GM18498 (cell line): Measurements from ENCODE around the gene ZC3H7A.
A peak's percentile ranks its signal among the peaks of the same experiment; 100 is the strongest.
"Not testable (repeated sequence)": the region's sequence is repeated elsewhere in the genome, so short reads cannot be mapped to it uniquely, and the experiment has no call there.

Experiments
- ATAC-seq: cut with Tn5 transposase; IDR thresholded peaks from one replicate; pipeline ENCODE4 v1.9.1; 2021; ENCODE audit warnings: mild to moderate bottlenecking, moderate library complexity; ENCODE audit not compliant: unreplicated experiment

ZC3H7A gene, protein sequence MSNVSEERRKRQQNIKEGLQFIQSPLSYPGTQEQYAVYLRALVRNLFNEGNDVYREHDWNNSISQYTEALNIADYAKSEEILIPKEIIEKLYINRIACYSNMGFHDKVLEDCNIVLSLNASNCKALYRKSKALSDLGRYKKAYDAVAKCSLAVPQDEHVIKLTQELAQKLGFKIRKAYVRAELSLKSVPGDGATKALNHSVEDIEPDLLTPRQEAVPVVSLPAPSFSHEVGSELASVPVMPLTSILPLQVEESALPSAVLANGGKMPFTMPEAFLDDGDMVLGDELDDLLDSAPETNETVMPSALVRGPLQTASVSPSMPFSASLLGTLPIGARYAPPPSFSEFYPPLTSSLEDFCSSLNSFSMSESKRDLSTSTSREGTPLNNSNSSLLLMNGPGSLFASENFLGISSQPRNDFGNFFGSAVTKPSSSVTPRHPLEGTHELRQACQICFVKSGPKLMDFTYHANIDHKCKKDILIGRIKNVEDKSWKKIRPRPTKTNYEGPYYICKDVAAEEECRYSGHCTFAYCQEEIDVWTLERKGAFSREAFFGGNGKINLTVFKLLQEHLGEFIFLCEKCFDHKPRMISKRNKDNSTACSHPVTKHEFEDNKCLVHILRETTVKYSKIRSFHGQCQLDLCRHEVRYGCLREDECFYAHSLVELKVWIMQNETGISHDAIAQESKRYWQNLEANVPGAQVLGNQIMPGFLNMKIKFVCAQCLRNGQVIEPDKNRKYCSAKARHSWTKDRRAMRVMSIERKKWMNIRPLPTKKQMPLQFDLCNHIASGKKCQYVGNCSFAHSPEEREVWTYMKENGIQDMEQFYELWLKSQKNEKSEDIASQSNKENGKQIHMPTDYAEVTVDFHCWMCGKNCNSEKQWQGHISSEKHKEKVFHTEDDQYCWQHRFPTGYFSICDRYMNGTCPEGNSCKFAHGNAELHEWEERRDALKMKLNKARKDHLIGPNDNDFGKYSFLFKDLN

DNA sequence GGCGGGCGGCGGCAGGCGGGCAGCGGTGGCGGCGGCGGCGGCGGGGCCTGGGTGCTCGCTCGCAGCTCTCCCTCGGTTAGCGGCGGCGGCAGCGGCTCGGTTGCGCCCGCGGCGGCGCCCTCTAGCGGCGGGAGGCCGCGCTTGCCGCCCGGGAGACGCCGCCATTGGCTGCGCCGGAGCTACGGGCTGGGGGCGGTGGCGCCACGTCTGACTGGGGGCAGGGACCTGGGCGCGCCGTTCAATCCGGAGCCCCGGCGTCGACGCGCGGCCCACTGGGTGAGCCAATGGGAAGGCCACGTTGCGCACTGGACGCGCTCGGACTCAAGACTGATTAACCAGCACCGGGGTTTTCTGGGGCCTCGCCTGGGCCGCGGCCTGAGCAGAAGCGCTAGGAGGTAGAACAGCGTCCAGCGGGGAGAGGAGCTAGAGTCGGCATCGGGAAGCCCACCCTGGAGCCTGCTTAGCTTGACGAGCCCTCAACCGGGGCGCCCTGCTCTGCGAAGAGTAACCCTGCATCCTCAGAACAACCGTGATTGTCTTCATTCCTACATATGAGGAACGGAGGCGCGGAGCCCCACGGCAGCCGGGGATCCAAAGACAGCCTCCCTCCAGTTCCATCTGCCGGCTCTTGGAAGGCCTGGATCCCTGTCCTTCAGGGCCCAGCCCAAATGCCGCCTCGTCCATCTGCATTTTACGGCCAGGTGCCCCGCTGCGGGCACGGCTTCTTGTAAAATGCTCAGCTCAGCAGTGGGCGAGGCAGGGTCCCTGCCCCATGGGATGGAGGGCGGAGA lies at the start of gene ZC3H7A:
ZC3H7A (minus strand) TSS at position 93 of the 791 bp plus-strand sequence. CDS start 14,904 bp downstream, outside the sequence.
- peak; percentile 92 for ATAC-seq

DNA sequence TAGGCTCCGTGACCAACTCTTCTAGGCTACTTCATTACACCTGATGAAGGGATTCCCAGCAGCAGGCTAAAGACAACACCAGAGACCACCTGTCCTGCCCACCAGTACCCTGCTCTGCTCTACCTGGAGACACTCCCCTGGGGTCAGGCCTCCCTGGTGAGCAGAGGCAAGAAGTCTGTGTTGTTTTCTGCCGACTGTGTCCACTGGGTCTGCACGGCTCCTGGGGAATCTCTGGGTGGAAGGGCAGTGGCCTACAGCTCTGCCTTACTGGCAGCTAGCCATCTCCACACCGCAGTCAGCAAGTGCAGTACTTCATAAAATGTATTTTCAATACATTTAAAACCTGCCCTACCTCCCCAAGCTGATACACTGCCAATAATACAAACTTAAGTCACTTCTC lies 47.4 kb upstream of the ZC3H7A start:
- ATAC-seq = no peak

DNA sequence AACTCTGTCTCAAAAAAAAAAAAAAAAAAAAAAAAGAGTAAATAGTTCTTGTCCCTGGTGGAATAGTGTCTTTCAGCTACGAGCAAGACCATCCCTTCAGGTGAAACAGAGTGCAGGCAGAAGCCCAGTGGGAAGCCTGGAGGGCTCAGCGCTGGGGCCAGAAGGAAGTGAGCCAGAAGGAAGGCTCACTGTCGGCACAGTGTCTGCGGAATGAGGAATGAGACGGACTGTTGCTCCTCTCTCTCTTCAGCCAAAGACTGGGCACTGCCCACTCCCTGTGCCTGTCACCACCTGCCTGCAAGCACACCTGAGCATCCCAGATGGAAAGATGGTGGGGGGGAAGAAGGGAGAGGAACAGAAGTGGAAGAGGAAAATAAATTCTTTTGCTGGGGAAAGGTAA lies 46.8 kb upstream of the ZC3H7A start:
- no peak for ATAC-seq

DNA sequence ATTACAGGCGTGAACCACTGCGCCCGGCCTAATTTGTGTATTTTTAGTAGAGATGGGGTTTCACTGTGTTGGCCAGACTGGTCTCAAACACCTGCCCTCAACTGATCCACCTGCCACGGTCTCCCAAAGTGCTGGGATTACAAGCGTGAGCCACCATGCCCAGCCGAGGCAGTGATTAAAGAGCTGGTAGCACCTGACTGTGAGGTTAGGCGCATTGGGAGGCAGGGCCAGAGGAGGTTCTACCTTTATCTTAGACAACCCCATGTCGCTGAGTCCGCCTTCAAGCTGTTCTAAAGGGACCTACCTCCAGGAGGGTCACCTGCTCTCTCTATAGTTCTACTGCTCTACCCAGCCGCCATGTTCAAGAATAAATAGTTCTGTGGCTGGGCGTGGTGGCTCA lies 46.1 kb upstream of the ZC3H7A start:
- ATAC-seq = no peak

DNA sequence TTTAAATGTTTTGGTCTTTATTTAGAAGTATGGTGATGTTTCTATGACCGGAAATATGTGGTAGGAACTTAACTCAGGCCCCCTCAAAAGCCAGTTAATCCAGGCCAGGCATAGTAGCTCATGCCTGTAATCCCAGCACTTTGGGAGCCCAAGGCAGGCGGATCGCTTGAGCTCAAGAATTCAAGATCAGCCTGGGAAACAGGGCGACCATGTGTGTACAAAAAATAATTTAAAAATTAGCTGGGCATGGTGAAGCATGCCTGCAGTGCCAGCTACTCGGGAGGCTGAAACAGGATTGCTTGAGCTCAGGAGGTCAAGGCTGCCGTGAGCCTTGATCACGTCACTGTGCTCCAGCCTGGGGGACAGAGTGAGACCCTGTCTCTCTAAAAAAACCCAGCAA lies 44.0 kb upstream of the ZC3H7A start:
- ATAC-seq = no peak

DNA sequence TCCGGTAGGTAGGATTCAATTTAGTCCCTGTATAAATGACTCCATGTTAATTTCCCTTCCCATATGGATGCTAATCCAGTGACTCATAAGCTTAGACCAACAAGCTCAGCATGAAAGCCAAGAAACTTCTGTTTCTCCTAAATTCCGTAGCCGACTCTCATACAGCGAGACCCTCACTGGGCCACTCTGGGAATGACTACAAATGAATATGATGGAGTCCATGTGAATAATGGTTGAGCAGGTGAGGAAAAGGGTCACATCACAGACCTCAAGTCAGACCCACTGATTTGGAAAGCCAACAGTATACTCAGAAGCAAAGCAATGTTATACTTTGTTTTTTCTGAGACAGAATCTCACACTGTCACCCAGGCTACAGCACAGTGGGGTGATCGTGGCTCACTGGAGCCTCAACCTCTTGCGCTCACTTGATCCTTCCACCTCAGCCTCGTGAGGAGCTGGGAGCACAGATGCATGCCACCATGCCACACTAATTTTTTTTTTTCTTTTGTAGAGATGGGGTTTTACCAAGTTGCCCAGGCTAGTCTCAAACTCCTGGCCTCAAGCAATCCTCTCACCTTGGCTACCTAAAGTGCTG lies 39.7 kb upstream of the ZC3H7A start:
- no peak for ATAC-seq

DNA sequence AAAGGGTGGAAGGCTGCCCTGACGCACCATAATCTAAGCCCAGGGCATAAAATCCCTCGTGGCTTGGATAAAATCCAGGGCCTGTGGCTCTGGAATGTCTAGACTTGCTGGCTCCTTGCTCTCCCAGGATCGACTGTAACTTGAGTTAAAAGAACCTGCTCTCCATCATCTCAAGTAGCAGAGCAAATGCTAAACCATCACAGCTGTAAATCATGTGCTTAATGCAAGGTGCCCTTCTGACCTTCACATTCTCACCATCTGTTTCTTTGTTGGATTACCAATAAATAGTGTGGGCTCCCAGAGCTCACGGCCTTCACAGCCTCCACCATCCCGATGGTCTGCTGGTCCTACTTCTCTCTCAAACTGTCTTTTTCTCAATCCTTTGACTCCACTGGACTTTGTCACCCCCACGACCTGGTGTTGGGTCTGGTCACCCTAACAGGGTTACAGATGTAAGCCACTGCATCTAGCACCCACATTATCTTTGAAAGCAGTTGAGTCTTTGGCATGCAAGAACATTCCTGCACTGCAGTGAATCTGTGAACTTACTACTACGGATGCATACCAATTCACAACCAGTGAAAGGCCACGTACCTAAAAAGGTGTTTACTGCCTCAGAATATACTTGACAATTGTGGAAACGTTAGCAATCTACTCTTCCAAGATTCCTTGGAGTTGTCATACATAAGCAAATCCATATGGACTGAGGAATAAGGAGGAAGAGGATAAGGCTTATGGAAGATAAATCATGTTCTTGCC lies 39.0 kb upstream of the ZC3H7A start:
- ATAC-seq = no peak

DNA sequence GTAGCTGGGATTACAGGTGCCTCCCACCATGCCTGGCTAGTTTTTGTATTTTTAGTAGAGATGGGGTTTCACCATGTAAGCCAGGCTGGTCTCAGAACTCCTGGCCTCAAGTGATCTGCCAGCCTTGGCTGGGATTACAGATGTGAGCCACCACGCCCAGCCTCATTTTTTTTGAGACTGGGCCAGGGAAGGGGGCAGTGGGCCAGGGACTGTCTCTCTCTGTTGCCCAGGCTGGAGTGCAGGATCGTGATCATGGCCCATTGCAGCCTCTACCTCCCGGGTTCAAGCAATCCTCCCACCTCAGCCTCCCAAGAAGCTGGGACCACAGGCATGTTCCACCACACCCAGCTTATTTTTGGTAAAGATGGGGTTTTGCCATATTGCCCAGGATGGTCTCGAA lies 38.3 kb upstream of the ZC3H7A start:
- ATAC-seq = no peak

DNA sequence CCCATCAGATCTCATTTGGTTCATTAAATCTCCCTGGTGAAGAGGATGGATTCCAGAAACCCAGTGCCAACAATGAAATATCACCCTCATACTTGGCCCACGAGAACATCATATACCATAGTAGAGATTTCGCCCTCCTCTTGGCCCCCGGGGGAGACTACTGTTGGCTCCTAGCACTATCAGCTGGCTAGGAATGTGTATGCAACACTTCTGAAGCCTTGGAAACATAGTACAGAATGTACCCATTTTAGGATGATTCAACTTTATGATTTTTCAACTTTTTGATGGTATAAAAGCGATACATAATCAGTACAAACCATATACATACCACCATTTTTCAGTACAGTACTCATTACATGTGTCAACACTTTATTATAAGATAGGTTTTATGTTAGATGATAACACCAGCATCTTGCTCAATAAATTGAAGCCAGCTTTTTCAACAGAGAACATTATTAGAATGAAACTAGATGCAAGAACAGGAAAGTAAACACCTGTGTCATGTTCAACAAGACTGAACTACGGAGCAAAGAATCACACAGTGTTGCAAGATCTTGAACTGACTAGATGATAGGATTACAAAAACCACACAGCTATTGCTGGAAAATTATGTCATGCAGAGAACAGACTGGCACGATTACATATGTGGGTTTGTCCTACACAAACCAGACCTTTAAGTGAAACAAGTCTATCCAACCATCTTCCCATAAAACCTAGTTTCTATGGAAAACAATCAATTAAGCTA lies 37.1 kb upstream of the ZC3H7A start:
- ATAC-seq = no peak

DNA sequence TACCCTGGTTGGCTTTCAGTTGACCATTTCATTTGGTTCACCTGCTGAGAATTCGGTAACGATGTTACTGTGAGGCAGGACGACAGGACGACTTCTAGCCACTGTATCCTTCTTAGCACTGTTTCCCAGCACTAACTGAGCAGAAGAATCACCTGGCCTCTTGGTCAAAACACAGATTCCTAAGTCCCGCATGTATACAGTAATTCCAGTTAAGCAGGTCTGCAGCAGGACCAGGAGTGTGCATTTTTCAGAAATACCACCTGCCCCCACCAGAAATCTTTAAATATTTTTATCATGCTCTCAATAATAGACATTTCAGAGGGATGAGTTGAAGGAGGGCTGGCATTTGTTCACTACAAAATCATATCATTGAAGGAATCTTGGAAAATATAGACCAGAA lies 31.6 kb upstream of the ZC3H7A start:
- no peak for ATAC-seq

DNA sequence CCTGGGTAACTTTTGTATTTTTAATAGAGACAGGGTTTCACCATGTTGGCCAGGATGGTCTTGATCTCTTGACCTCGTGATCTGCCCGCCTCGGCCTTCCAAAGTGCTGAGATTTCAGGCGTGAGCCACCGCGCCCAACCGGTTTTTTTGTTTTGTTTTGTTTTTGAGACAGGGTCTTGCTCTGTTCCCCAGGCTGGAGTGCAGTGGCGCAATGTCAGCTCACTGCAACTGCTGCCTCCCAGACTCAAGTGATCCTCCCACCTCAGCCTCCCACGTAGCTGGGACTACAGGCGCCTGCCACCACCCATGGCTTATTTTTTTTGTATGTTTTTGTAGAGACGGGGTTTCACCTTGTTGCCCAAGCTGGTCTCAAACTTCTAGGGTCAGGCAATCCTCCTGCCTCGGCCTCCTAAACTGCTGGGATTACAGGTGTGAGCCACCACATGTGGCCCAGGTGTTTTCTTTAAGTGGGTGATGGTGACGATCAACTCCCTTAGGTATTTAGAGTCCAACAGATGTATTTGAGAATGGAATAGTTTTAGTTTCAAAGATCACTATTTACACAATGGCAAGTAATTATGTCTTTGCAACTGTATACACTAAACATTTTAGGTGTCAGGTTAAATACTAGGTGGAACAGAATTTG lies 28.6 kb upstream of the ZC3H7A start:
- ATAC-seq = not testable (repeated sequence)

DNA sequence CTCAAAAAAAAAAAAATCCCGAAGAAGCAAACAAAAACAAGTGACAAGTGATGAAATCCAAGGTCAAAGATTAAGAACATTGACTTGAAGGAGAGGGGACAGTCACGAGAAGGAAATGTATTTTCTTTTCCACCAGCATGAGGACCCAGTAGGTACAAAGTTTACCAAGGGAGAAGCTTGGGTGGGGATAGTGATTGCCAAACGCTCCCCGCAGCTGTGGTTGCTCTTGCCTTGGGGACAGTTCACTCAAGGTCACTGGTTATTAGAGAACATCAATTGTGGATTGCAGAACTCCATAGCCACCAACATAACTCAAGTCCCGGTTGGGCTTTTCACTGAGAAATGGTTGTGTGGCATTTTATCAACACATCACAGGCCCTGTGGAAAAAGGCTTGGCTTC lies 27.3 kb upstream of the ZC3H7A start:
- ATAC-seq = no peak

DNA sequence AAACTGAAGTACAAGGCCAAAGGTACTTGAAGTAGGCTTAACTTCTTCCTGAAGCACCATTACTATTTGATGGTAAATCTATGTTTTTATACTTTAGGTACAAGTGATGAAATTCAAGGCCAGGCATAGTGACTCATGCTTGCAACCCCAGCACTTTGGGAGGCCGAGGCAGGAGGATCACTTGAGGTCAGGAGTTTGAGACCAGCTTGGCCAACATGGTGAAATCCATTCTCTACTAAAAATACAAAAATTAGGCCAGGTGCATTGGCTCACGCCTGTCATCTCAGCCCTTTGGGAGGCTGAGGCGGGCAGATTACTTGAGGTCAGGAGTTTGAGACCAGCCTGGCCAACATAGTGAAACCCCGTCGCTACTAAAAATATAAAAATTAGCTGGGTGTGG lies 26.6 kb upstream of the ZC3H7A start:
- not testable (repeated sequence) for ATAC-seq

DNA sequence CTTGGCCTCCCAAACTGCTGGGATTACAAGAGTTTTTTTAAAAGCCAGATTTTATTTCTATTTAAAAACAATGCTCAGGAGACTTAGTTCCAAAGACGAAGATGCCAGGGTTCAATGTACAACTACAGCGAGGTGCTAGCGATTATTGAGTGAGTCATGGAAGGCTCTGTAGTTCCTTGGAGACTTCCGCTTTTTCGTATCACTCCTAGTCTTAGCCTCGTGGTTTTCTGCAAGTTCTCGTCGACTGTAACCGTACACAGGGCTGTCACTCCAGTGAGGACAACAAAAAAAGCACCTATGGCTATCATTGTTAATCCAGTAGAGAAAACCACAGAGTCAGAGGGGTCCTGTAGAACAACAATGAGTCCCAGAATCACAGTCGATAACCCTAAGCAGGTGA lies 22.7 kb upstream of the ZC3H7A start:
- ATAC-seq = no peak

DNA sequence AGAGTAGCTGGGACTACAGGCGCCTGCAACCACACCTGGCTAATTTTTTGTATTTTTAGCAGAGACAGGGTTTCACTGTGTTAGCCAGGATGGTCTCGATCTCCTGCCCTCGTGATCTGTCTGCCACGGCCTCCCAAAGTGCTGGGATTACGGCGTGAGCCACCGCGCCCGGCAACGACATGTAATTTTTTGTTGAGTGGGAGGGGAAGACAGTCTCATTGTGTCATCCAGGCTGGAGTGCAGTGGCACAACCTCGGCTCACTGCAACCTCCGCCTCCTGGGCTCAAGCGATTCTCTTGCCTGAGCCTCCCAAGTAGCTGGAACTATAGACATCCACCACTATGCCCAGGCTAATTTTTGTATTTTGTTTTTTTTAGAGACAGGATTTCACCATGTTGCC lies 21.9 kb upstream of the ZC3H7A start:
- not testable (repeated sequence) for ATAC-seq

DNA sequence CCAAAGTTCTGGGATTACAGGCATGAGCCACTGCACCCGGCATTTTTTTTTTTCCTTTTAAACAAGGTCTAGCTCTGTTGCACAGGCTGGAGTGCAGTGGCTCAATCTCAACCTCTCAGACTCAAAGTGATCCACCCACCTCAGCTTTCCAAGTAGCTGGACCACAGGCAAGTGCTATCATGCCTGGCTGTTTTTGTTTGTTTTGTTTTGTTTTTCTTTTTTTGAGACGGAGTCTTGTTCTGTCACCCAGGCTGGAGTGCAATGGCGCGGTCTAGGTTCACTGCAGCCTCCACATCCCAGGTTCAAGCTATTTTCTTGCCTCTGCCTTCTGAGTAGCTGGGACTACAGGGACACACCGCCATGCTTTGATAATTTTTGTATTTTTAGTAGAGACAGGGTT lies 19.1 kb upstream of the ZC3H7A start:
- ATAC-seq = no peak

DNA sequence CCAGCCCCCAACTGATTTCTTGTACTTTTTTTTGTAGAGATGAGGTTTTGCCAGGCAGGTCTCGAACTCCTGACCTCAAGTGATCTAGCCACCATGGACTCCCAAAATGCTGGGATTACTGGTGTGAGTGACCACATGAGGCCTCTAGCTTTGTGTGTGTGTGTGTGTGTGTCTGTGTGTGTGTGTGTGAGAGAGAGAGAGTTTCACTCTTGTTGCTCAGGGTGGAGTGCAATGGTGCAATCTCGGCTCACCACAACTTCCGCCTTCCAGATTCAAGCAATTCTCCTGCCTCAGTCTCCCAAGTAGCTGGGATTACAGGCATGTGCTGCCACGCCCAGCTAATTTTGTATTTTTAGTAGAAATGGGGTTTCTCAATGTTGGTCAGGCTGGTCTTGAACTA lies 17.7 kb upstream of the ZC3H7A start:
- ATAC-seq = not testable (repeated sequence)

DNA sequence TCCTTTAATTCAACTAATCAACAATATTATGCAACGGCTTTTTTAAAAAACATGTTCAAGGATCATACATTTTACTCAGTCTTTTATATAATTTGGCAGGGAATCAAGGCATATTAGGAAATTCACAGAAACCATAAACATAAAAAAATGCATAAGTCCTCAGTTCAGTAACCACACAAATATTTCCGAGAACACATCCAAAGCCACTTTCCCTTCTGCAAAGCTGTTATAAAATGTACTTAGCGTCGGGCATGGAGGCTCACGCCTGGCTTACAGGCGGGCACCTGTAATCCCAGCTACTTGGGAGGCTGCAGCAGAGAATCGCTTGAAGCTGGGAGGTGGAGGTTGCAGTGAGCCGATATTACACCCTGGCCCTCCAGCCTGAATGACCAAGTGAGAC lies 9.7 kb upstream of the ZC3H7A start:
- ATAC-seq = no peak

DNA sequence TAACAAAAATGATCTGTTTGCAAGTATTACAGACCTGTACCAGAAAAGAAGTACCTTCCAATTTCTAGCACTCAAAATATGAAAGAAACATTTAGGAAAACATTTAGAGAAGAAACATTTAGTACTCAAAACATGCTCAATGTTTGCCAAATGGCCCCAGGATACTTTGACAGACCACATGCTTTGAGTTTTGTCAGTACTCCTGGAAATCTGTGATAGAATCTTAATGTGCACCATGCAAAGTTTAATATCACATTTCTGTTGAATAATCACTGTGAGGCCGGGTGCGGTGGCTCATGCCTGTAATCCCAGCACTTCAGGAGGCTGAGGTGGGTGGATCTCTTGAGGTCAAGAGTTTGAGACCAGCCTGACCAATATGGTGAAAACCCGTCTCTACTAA lies 8.5 kb upstream of the ZC3H7A start:
- ATAC-seq = no peak
